Endometrial microvascular endothelial cells (primary cell): ENCODE results near the gene FAM107B. TPM values are rescaled to one million over a fixed set of nuclear protein-coding genes. Genes with fewer than 3 reads are reported as not detected.
"Not testable (repeated sequence)": the region's sequence is repeated elsewhere in the genome, so short reads cannot be mapped to it uniquely, and the experiment has no call there.

ENCODE experiments used
- in situ Hi-C: cut with HindIII; loops from 2 replicates; pipeline ENCODE4 v1.10.0; 2017; ENCODE audit warnings: low sequenced_read_pairs, low pct_unique_long_range_greater_than_20kb; ENCODE audit errors: inconsistent ontology term
- total RNA-seq: library from RNA; depleted of rRNA; stranded (reverse); fragments of >200 nt; gene quantifications from one replicate; pipeline ENCODE4 v1.2.3, GENCODE V29; 2015; ENCODE audit errors: inconsistent ontology term

FAM107B gene
- total RNA-seq, 1 donor from 2014 or later = 77.7 TPM

DNA sequence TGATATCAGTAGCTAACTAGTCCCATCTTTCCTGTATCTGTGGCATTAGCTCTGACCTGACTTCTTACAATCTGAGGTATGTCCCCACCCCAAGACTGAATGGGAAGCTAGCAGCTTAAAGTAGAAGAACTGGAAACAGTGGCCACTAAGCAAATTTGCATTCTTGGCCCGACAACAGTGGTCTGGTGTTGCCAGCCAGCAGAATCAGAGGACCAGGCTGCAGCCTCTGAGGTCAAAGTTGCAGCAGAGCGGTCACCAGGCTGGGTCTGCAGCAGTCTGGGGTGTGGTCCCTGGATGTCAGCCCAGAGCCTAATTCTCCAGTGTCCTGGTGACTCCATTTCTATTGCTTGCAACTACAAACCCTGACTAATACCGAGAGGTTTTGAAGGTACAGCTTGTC lies 26.3 kb downstream of the FAM107B start:
- in situ Hi-C loops = no loop called here

DNA sequence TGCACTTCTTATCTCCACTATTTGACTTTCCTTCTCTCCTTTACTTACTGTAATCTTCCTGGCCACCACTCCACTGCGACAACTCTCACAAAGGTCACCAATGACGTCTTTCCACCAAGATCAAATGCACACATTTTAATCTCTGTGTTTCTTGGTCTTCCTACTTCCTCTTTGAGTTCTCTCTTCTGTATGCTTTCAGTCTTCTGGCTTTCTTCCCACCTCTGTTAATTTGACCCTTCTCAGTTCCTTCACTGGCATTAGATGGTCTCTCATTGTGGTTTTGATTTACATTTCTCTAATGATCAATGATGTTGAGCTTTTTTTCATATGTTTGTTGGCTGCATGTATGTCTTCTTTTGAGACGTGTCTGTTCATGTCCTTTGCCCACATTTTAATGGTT lies 31.9 kb downstream of the FAM107B start:
- in situ Hi-C loops = no loop called here

GRCh38 chr10:14742382-14742781 lies 32.3 kb downstream of the FAM107B start:
- in situ Hi-C loops = no loop called here

DNA sequence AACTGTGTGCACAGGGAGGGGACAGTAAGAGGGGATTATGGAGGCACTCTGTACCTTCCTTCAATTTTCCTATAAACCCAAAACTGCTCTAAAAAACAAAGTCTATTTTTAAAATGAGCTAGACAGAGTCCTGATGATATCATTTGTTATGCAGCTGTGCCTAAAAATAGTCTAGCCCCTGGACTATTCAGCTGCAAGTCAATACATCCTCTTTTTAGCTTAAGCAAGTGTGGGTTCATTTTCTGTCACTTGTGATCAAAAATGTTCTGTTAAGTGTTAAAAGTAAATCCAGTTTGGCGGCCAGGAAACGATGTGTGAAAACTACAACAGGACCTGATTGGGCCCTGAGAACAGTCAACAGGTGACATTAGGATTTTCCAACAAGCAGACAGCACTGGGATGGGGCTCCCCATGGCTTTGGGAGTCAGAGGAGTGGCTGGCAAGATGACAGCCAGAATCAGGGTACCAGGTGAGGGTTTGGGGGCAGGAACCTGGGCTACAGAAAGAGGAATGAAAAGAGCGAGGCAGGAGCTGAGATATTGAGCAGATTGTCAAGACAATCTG lies 33.9 kb downstream of the FAM107B start:
- in situ Hi-C loops = no loop called here

DNA sequence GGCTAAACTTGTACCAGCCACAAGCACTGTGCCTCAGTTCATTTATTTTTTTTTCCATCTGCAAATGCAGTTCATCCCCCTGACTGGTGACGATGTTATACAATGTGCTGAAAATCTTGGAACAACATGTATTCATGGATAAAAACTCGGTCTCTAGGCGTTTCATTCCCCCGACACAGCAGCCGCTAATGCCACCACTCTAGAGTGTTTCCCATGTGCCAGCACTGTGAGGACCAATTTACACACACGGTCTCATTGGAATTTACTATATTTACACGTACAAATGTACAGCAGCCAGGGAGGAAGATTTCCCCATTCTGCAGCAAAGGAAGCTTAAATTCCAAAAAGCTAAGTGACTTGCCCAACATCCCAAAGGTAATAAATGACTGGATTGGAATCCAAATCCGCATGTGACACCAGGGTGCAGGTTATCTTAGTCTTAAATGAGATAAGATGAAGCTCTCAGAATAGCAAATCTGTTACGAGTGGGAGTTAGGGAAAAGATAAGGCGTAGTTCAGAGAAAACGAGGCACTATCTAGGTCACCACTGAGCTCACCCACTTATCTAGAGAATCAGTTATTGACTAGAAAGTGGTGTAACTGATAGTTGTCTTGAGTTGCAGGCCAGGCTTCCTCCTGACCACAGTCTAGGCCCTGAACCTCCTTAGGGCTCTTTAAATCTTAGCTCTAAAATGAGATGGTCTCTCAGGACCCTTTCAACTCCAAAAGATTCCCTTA lies 36.7 kb downstream of the FAM107B start:
- in situ Hi-C loops = no loop called here

- in situ Hi-C loops = no loop called here
These were observed 38.1 kb downstream of the FAM107B start for GRCh38 chr10:14736600-14737081.

GRCh38 chr10:14736043-14736442 lies 38.7 kb downstream of the FAM107B start:
- in situ Hi-C loops = no loop called here

DNA sequence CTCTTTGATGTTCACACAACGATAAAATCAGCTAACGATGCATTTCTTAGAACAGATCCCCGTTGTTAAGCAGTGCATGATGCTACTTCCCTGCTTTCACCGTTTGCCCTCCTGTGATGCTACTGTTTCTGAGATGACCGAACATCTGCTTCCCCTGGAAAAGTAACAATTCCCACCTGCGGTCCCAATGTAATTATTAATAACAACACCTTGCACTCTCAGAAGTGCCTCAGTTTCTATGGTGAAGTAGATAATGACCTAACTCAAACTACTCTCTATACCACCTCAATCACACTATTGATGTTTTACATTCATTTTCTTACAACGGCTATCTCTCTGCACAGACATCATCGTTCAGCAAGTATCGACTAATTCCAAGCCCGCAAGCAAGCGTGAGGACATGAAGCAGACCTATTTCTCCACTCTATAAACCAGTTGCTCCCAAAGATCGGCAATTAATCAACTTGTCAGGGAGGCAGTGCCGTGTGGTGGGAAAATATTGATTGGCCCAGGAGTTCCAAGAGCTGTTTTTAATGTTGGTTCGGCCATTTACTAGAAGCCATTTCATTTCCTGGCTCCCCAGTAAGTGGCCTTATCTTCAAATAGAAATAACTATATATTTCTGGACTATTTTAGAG lies 42.7 kb downstream of the FAM107B start:
- in situ Hi-C loops = no loop called here

- in situ Hi-C loops = no loop called here
These were observed 46.4 kb downstream of the FAM107B start for GRCh38 chr10:14728346-14728745.

DNA sequence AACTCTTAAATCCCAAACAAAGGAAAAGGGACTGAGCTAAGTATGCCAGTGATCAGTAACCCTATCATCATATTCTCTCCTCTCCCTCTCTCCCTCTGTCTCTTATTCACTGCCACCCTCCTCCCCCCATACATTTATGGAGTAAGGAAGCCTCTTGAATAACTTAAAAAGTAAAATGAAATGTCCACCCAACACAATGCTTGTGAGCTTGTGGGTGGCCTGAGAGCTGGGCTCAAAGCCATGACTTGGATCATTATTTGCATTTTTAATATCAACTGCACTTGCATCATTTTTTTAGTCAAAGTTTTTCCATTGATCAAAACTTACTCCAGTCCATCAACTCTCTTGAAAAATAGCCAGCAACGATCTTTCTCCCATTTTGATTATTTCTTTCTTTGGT lies 46.8 kb downstream of the FAM107B start:
- in situ Hi-C loops = no loop called here

DNA sequence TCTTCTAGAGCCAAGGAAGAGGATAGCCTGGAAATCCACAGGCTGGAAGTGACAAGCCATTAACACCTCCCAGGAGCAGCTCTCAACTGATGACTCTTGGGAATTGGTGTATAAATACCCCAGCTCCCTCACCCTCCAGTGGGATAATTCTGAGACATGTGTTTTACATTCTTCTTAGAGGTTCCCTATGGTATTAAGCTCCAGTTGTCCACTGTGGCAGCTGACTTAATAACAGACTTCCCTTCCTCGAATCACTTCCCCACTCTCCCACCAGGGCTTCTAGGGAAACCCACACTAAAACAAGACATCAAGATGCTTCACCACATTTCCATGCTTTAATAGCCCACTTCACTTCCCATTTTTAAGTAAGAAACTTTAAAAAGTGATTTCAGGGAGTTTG lies 47.2 kb downstream of the FAM107B start:
- in situ Hi-C loops = no loop called here

DNA sequence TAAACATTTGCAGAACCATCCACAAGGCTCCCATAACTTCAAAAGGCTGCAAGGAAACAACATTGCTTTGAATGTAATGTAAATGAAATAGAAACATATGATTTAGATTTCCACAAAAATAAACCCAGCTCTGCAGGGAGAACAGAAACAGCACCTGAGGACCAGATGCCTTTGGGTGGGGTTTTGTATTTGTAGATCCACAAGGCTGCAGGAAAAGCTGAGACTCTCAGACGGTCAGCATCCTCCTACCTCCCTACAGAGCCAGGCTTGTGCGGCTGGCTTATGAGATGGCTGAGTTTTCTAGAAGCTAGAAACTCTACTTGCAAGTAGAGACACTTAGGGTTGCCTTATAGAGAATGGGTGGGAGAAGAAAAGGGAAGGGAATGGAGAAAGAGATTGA lies 49.8 kb downstream of the FAM107B start:
- in situ Hi-C loops = no loop called here

DNA sequence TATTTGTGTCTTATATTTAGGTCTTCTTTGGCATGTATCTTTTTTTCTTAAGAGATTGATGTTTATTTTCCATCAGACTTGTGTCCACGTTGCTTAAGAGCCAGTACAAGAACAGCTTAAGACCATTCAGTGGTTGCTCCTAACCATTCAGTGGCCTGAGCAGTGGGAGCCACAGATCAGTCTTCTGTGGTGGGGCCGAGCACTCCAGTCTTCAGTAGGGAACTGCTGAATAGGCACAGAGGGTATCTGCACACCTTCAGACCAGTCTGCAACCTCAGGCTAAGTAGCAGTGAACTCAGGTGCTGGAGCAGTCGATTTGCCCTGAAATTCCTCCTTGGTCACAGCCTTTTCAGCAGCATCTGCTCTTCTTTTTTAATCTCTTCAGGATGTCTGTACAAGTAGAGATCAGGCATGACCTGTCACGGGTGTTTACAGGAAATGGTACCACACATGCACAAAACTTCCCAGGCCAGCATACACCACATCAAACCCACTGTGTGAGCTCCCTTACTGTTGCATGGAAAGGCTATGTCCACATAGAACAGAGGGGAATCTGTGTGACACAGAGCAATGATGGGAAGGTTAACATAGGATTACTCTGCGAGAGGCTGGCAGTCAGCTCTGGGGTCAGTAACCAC lies 51.5 kb downstream of the FAM107B start:
- in situ Hi-C loops = no loop called here

DNA sequence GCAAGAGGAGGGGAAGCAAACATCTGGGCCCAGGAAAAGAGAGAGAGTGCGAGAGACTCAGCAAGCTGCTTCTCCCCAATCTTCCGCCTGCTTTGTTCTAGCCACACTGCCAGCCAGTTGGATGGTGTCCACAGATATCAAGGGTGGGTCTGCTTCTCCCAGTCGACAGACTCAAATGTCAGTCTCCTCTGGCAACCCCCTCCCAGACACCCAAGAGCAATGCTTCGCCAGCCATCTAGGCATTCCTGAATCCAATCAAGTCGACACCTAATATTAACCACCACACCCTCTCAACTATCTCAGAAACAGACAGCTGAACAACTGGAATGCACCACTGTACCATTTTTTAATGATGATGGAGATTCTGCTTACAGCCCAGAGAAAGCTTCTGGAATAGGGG lies 57.1 kb downstream of the FAM107B start:
- in situ Hi-C loops = no loop called here

GRCh38 chr10:14712991-14713424 lies 61.7 kb downstream of the FAM107B start:
- in situ Hi-C loops = no loop called here

DNA sequence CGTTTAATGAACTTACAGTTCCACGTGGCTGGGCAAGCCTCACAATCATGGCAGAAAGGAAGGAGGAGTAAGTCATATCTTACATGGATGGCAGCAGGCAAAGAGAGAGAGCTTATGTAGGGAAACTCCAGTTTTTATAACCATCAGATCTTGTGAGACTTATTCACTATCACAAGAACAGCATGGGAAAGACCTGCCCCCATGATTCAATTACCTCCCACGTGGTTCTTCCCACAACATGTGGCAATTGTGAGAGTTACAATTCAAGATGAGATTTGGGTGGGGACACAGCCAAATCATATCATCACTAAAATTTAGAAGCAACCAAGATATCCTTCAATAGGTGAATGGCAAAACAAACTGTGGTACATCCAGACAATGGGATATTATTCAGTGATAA lies 65.4 kb downstream of the FAM107B start:
- in situ Hi-C loops = not testable (repeated sequence)

DNA sequence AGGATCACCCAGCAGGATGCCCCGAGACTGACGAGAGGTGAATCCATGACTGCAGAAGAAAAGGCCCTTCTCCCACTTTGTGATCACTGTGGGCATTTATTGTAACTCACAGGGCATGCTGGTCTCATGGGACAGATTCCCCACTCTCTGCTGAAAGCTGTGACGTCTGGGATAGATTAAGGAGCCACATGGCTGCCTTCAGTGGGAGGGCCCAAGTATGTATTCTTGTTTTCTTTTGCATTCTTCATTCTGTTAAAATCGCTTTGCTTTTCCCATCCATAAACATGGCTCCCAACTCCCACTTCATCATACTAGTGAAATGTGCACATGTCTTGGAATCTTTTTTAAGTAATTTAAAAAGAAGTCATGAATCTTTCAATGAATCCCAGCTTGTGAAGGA lies 67.2 kb downstream of the FAM107B start:
- in situ Hi-C loops = no loop called here

GRCh38 chr10:14705548-14706230 lies 69.0 kb downstream of the FAM107B start:
- in situ Hi-C loops = no loop called here

DNA sequence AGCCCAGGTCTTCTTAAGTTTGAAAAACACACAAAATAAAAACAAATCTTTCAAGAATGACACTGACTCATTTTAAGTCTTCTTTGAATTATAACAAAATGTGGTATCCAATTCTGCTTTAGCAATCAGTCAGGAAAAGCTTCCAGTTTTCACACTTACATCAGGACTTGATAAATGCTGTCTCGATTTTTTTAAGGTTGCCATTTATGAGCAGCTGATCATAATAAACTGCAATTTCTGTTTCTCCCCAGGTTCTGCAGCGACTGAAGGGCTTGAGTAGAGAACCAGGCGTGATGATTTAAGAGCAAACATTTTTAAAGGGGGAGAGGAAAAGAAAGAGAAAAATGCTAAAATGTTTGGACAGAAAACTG lies 71.1 kb downstream of the FAM107B start:
- in situ Hi-C loops = no loop called here
